GM19468 (cell line): Measurements from ENCODE around the gene ZNF507.

Source experiments
- ATAC-seq: cut with Tn5 transposase; IDR thresholded peaks from one replicate; pipeline ENCODE4 v1.9.1; 2021; ENCODE audit warnings: mild to moderate bottlenecking, moderate library complexity, moderate number of reproducible peaks; ENCODE audit not compliant: unreplicated experiment; ENCODE audit errors: extremely low read depth

Gene ZNF507

GRCh38 chr19:32337084-32337808, 8.2 kb upstream of the ZNF507 start:
- no peak for ATAC-seq

GRCh38 chr19:32339423-32339822, 6.0 kb upstream of the ZNF507 start:
- no peak for ATAC-seq

GRCh38 chr19:32339988-32340874, 5.2 kb upstream of the ZNF507 start:
- ATAC-seq = no peak

GRCh38 chr19:32342695-32343094, 2.7 kb upstream of the ZNF507 start:
- ATAC-seq = no peak

- no peak for ATAC-seq
Measured at GRCh38 chr19:32343550-32344262, 1.7 kb upstream of the ZNF507 start.

GRCh38 chr19:32346901-32347300, 1.5 kb downstream of the ZNF507 start:
- ATAC-seq = no peak

GRCh38 chr19:32347573-32347972, 2.2 kb downstream of the ZNF507 start:
- no peak for ATAC-seq

GRCh38 chr19:32349051-32349450, 3.6 kb downstream of the ZNF507 start:
- no peak for ATAC-seq

GRCh38 chr19:32349724-32350470, 4.5 kb downstream of the ZNF507 start:
- ATAC-seq = no peak

- ATAC-seq = no peak
Measured at GRCh38 chr19:32350471-32350865, 5.1 kb downstream of the ZNF507 start.

GRCh38 chr19:32350987-32351348, 5.6 kb downstream of the ZNF507 start:
- no peak for ATAC-seq

GRCh38 chr19:32352241-32352630, 6.8 kb downstream of the ZNF507 start:
- no peak for ATAC-seq

- ATAC-seq = no peak
Measured at GRCh38 chr19:32354345-32354744, 8.9 kb downstream of the ZNF507 start.

GRCh38 chr19:32355309-32355708, 9.9 kb downstream of the ZNF507 start:
- ATAC-seq = no peak

- no peak for ATAC-seq
Measured at GRCh38 chr19:32357720-32358119, 12.3 kb downstream of the ZNF507 start.

- no peak for ATAC-seq
Measured at GRCh38 chr19:32358321-32358720, 12.9 kb downstream of the ZNF507 start.

- no peak for ATAC-seq
Measured at GRCh38 chr19:32359581-32359980, 14.2 kb downstream of the ZNF507 start.

- no peak for ATAC-seq
Measured at GRCh38 chr19:32361574-32362317, 16.3 kb downstream of the ZNF507 start.

GRCh38 chr19:32362318-32362691, 16.9 kb downstream of the ZNF507 start:
- ATAC-seq = no peak

- no peak for ATAC-seq
Measured at GRCh38 chr19:32363175-32363574, 17.8 kb downstream of the ZNF507 start.
